Neural cell (in vitro differentiated cells): ENCODE measurements around the gene IGF2BP3.

ENCODE experiments used
- EZH2 ChIP-seq: fragments of 200-600, 300-800 bp; shearing (Covaris generic), sonication (generic); IDR thresholded peaks from 2 replicates; pipeline ENCODE4 v1.6.1; 2014; ENCODE audit warnings: antibody characterized with exemption, low read length, borderline replicate concordance, mild to moderate bottlenecking; ENCODE audit not compliant: insufficient read depth, poor library complexity, severe bottlenecking
- POLR2AphosphoS5 ChIP-seq: IDR thresholded peaks from 2 replicates; pipeline ENCODE4 v1.6.1; 2012
- RAD21 ChIP-seq: fragments of 450-650 bp; conservative IDR thresholded peaks from 2 replicates; pipeline ENCODE4 v1.6.1; 2014; ENCODE audit warnings: antibody characterized with exemption, mild to moderate bottlenecking, moderate library complexity
- SMC3 ChIP-seq: fragments of 450-650 bp; conservative IDR thresholded peaks from 2 replicates; pipeline ENCODE4 v1.6.1; 2014; ENCODE audit warnings: antibody characterized with exemption, mild to moderate bottlenecking, moderate library complexity; ENCODE audit not compliant: poor library complexity
- TAF1 ChIP-seq: IDR thresholded peaks from 2 replicates; pipeline ENCODE4 v1.6.1; 2012; ENCODE audit warnings: low read depth
- TF ChIP-seq, protein P1 (sequence below): fragments of 450-650 bp; IDR thresholded peaks from 2 replicates; pipeline ENCODE4 v1.5.1; 2014; ENCODE audit warnings: antibody characterized with exemption, mild to moderate bottlenecking, moderate library complexity; ENCODE audit not compliant: poor library complexity, severe bottlenecking
- TF ChIP-seq, protein P2 (sequence below): IDR thresholded peaks from 2 replicates; pipeline ENCODE4 v1.6.1; 2012; ENCODE audit warnings: borderline replicate concordance

DNA sequence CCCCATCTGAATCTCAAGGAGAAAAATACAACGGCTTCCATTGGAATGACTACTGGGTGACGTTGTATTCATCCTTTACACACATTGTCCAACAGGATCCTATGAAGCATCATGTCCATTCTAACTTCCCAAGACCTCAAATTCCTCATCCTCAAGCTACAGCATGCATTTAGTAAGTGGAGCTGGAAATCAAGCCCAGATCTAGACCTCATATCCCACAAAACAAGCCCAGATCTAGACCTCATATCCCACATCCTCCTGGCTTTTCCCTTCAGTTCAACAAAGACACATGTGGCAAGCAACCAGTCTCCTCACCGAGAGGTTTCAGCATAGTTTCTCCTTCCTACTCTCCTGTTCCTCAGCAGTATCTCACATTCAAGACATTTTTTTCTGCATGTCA, 12.2 kb downstream of the IGF2BP3 start:
- TF ChIP-seq, protein P1, sequence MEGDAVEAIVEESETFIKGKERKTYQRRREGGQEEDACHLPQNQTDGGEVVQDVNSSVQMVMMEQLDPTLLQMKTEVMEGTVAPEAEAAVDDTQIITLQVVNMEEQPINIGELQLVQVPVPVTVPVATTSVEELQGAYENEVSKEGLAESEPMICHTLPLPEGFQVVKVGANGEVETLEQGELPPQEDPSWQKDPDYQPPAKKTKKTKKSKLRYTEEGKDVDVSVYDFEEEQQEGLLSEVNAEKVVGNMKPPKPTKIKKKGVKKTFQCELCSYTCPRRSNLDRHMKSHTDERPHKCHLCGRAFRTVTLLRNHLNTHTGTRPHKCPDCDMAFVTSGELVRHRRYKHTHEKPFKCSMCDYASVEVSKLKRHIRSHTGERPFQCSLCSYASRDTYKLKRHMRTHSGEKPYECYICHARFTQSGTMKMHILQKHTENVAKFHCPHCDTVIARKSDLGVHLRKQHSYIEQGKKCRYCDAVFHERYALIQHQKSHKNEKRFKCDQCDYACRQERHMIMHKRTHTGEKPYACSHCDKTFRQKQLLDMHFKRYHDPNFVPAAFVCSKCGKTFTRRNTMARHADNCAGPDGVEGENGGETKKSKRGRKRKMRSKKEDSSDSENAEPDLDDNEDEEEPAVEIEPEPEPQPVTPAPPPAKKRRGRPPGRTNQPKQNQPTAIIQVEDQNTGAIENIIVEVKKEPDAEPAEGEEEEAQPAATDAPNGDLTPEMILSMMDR: no peak
- TF ChIP-seq, protein P2, sequence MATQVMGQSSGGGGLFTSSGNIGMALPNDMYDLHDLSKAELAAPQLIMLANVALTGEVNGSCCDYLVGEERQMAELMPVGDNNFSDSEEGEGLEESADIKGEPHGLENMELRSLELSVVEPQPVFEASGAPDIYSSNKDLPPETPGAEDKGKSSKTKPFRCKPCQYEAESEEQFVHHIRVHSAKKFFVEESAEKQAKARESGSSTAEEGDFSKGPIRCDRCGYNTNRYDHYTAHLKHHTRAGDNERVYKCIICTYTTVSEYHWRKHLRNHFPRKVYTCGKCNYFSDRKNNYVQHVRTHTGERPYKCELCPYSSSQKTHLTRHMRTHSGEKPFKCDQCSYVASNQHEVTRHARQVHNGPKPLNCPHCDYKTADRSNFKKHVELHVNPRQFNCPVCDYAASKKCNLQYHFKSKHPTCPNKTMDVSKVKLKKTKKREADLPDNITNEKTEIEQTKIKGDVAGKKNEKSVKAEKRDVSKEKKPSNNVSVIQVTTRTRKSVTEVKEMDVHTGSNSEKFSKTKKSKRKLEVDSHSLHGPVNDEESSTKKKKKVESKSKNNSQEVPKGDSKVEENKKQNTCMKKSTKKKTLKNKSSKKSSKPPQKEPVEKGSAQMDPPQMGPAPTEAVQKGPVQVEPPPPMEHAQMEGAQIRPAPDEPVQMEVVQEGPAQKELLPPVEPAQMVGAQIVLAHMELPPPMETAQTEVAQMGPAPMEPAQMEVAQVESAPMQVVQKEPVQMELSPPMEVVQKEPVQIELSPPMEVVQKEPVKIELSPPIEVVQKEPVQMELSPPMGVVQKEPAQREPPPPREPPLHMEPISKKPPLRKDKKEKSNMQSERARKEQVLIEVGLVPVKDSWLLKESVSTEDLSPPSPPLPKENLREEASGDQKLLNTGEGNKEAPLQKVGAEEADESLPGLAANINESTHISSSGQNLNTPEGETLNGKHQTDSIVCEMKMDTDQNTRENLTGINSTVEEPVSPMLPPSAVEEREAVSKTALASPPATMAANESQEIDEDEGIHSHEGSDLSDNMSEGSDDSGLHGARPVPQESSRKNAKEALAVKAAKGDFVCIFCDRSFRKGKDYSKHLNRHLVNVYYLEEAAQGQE: no peak
- TF ChIP-seq RAD21: no peak
- TF ChIP-seq SMC3: no peak
- TF ChIP-seq EZH2: no peak
- no peak for TF ChIP-seq TAF1
- TF ChIP-seq POLR2AphosphoS5: no peak
